WTC11 (cell line): Measurements from ENCODE around the gene GPC6. TPM values are rescaled to one million over a fixed set of nuclear protein-coding genes. Genes with fewer than 3 reads are reported as not detected.
A peak's percentile ranks its signal among the peaks of the same experiment; 100 is the strongest.

Experiments
- ATAC-seq: fragments of 200-7000 bp; cut with Tn5 transposase; 2 replicates; pipeline ENCODE4 v1.10.0; 2021; ENCODE audit warnings: mild to moderate bottlenecking, moderate library complexity
- CTCF ChIA-PET: fragments of 300-600 bp; sonication (Branson Sonifier 250); formaldehyde crosslinking; loops from one replicate; lab custom pipeline; 2021; ENCODE audit warnings: antibody characterized with exemption; lab: Charles Lee
- POLR2A ChIA-PET: fragments of 350-600 bp; sonication (Branson Sonifier 250); formaldehyde crosslinking; loops from one replicate; lab custom pipeline; 2021; ENCODE audit warnings: antibody characterized with exemption; lab: Charles Lee
- DNase-seq: peaks from one replicate; pipeline ENCODE4 v3.0.0; 2021; ENCODE audit warnings: low spot score
- H3K27ac Mint-ChIP-seq: 2 replicates; pipeline ENCODE4 v1.8.0; 2021; ENCODE audit warnings: mixed read lengths
- H3K27me3 Mint-ChIP-seq: 2 replicates; pipeline ENCODE4 v1.8.0; 2021; ENCODE audit warnings: low read depth, mild to moderate bottlenecking, moderate library complexity, mixed read lengths
- H3K36me3 Mint-ChIP-seq: 2 replicates; pipeline ENCODE4 v1.8.0; 2021; ENCODE audit warnings: mixed read lengths
- H3K4me1 Mint-ChIP-seq: 2 replicates; pipeline ENCODE4 v1.8.0; 2022; ENCODE audit warnings: mixed read lengths
- H3K4me3 Mint-ChIP-seq: 2 replicates; pipeline ENCODE4 v1.8.0; 2021; ENCODE audit warnings: mild to moderate bottlenecking, moderate library complexity, mixed read lengths
- H3K9me3 Mint-ChIP-seq: 2 replicates; pipeline ENCODE4 v1.8.0; 2021; ENCODE audit warnings: mixed read lengths
- CREB1 ChIP-seq: sonication (generic); formaldehyde crosslinking; IDR thresholded peaks from 2 replicates; pipeline ENCODE4 v1.8.0; 2023; ENCODE audit warnings: mild to moderate bottlenecking, missing genetic modification reagents
- E2F5 ChIP-seq: sonication (generic); formaldehyde crosslinking; IDR thresholded peaks from 2 replicates; pipeline ENCODE4 v1.8.1; 2022; ENCODE audit warnings: mild to moderate bottlenecking, moderate library complexity, missing genetic modification reagents
- FOXJ3 ChIP-seq: sonication (generic); formaldehyde crosslinking; IDR thresholded peaks from 2 replicates; pipeline ENCODE4 v1.9.0; 2021; ENCODE audit warnings: missing genetic modification reagents, mild to moderate bottlenecking, borderline replicate concordance
- FOXP1 ChIP-seq: sonication (generic); formaldehyde crosslinking; IDR thresholded peaks from 2 replicates; pipeline ENCODE4 v1.8.0; 2022; ENCODE audit warnings: missing genetic modification reagents, mild to moderate bottlenecking, moderate library complexity, borderline replicate concordance
- FOXP4 ChIP-seq: sonication (generic); formaldehyde crosslinking; IDR thresholded peaks from 2 replicates; pipeline ENCODE4 v1.8.0; 2022; ENCODE audit warnings: mild to moderate bottlenecking, missing genetic modification reagents
- IRF2 ChIP-seq: sonication (generic); formaldehyde crosslinking; IDR thresholded peaks from 2 replicates; pipeline ENCODE4 v1.8.0; 2022; ENCODE audit warnings: low read depth, missing genetic modification reagents, borderline replicate concordance
- MAX ChIP-seq: sonication (generic); formaldehyde crosslinking; IDR thresholded peaks from 2 replicates; pipeline ENCODE4 v1.8.0; 2022; ENCODE audit warnings: mild to moderate bottlenecking, missing genetic modification reagents
- MLX ChIP-seq: sonication (generic); formaldehyde crosslinking; IDR thresholded peaks from 2 replicates; pipeline ENCODE4 v1.8.1; 2023; ENCODE audit warnings: mild to moderate bottlenecking, missing genetic modification reagents, moderate library complexity
- PRDM15 ChIP-seq: sonication (generic); formaldehyde crosslinking; IDR thresholded peaks from 2 replicates; pipeline ENCODE4 v1.8.0; 2022; ENCODE audit warnings: missing genetic modification reagents
- PREB ChIP-seq: sonication (generic); formaldehyde crosslinking; IDR thresholded peaks from 2 replicates; pipeline ENCODE4 v1.8.1; 2022; ENCODE audit warnings: mild to moderate bottlenecking, missing genetic modification reagents, moderate library complexity, borderline replicate concordance
- PRRX2 ChIP-seq: fragments of 250-450 bp; sonication (Bioruptor Pico); IDR thresholded peaks from 2 replicates; pipeline ENCODE4 v1.8.0; 2021; ENCODE audit warnings: mild to moderate bottlenecking
- SMAD3 ChIP-seq: sonication (generic); formaldehyde crosslinking; IDR thresholded peaks from 2 replicates; pipeline ENCODE4 v1.8.0; 2022; ENCODE audit warnings: missing genetic modification reagents, mild to moderate bottlenecking, borderline replicate concordance
- ZNF281 ChIP-seq: sonication (generic); formaldehyde crosslinking; IDR thresholded peaks from 2 replicates; pipeline ENCODE4 v1.8.0; 2023; ENCODE audit warnings: mild to moderate bottlenecking, missing genetic modification reagents
- ZNF396 ChIP-seq: fragments of 250-450 bp; sonication (Bioruptor Pico); IDR thresholded peaks from 2 replicates; pipeline ENCODE4 v1.8.0; 2021; ENCODE audit warnings: mild to moderate bottlenecking, moderate library complexity, borderline replicate concordance
- ZNF671 ChIP-seq: fragments of 250-450 bp; sonication (Bioruptor Pico); IDR thresholded peaks from 2 replicates; pipeline ENCODE4 v1.8.0; 2021; ENCODE audit warnings: mild to moderate bottlenecking
- total RNA-seq: library from RNA; stranded (reverse); gene quantifications from 3 replicates; pipeline ENCODE4 v1.2.3, GENCODE V29; 2021

The GPC6 gene
- total RNA-seq, 1 experiment from 2014 or later = 19.5 TPM

- TF ChIP-seq E2F5 (CRISPR knock-in tag) (0 out of 2 replicates have a peak, but pooled peaks have one; percentile 40), PREB (CRISPR knock-in tag) (no peak), PRDM15 (CRISPR knock-in tag) (peak; percentile 52; the same call in 1 of the 2 replicates), ZNF281 (CRISPR knock-in tag) (no peak), FOXP1 (CRISPR knock-in tag) (peak; percentile 22; the same call in 1 of the 2 replicates), ZNF671 (CRISPR knock-in tag) (no peak), FOXP4 (CRISPR knock-in tag) (peak; percentile 41; the same call in 1 of the 2 replicates), SMAD3 (CRISPR knock-in tag) (peak; percentile 64; the same call in 1 of the 2 replicates), PRRX2 (CRISPR knock-in tag) (peak; percentile 55; the same call in 1 of the 2 replicates)
Observed at GRCh38 chr13:93227280-93227877, 772 bp downstream of the GPC6 start (continued).

- H3K4me3 Mint-ChIP-seq = peak overlapping the region; percentile 96
- POLR2A ChIA-PET = interaction anchor here (0.6 to 1.1 kb wide), 2 partner anchors 12 to 279 kb away, joined by 3 read pairs; no protein-coding TSS in a partner anchor
- no peak for TF ChIP-seq ZNF396
- TF ChIP-seq IRF2 (CRISPR knock-in tag) = no peak
- 0 out of 2 replicates have a peak, but pooled peaks have one; percentile 13 for TF ChIP-seq FOXP4 (CRISPR knock-in tag)
- TF ChIP-seq FOXJ3 (CRISPR knock-in tag) = no peak
- TF ChIP-seq MAX (CRISPR knock-in tag) = peak; percentile 57; the same call in 1 of the 2 replicates
- 0 out of 2 replicates have a peak, but pooled peaks have one; percentile 33 for TF ChIP-seq E2F5 (CRISPR knock-in tag)
- TF ChIP-seq MLX (CRISPR knock-in tag) = no peak
- TF ChIP-seq CREB1 (CRISPR knock-in tag) = no peak
Observed at GRCh38 chr13:93227878-93228642, 1.5 kb downstream of the GPC6 start.

More at GRCh38 chr13:93227878-93228642, 1.5 kb downstream of the GPC6 start:
- peak; percentile 67 for ATAC-seq
- no peaks in the 10 kb centered on the region for H3K36me3 Mint-ChIP-seq
- H3K27ac Mint-ChIP-seq = peak overlapping the region; percentile 86
- peak; percentile 79 for DNase-seq
- CTCF ChIA-PET = interaction anchor here (0.5 to 1.3 kb wide), 5 partner anchors 12 to 602 kb away, joined by 3 to 5 read pairs (median 3); no protein-coding TSS in a partner anchor
- H3K4me1 Mint-ChIP-seq = peaks cover 68% of the 10 kb centered on the region
- H3K27me3 Mint-ChIP-seq = no peaks in the 10 kb centered on the region
- H3K9me3 Mint-ChIP-seq = no peaks in the 10 kb centered on the region
